Lower leg skin (tissue), 3 donors: Measurements from ENCODE around the gene TNRC6A.

ENCODE experiments used
- CTCF ChIP-seq, 3 donors: fragments of 450-650 bp; IDR thresholded peaks; one replicate each; pipeline ENCODE4 v1.5.1; 2016; ENCODE audit warnings: antibody characterized with exemption in 3 of 3, mild to moderate bottlenecking in 3 of 3, moderate library complexity in 2 of 3
- POLR2A ChIP-seq, 2 donors: fragments of 450-650 bp; IDR thresholded peaks; one replicate each; pipeline ENCODE4 v1.6.1; 2016 to 2017; ENCODE audit warnings: antibody characterized with exemption in 2 of 2, mild to moderate bottlenecking in 1 of 2, moderate library complexity in 1 of 2

DNA sequence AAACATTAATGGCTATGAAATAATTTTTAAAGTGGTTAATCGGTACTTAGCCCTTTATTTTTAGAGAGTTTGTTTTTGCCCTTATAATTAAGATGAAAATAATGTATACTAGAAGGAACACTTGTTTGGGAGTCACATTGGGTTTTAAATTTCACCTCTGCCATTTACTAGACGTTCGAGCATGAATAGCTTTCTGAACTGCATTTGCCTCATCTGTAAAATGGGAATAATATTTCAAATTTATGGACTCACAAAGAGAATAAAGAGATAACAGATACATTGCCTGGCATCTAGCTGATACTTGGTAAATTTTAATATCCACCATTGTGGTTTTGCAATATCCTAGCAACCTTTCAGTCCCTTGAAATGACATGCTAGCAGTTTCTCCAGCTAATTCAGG is 36.6 kb downstream of the TNRC6A start:
- no peak for TF ChIP-seq CTCF (IDR thresholded peaks at IDR 0.05)
- TF ChIP-seq POLR2A (IDR thresholded peaks at IDR 0.05): no peak
